T-cell (primary cell): ENCODE results near the gene CLEC18A. TPM values are rescaled to one million over a fixed set of nuclear protein-coding genes. Genes with fewer than 3 reads are reported as not detected.
"Not testable (repeated sequence)": the region's sequence is repeated elsewhere in the genome, so short reads cannot be mapped to it uniquely, and the experiment has no call there.

ENCODE experiments used
- ATAC-seq, 4 experiments: fragments of 200-7000 bp in 3 of 4; fragments of 150-1000 bp in 1 of 4; cut with Tn5 transposase; replicated peaks in 1 of 4; 1 replicate in 3 of 4; 2 replicates in 1 of 4; pipeline ENCODE4 v1.10.0; 2021; ENCODE audit warnings: moderate library complexity in 3 of 4, mild to moderate bottlenecking in 2 of 4, moderate number of reproducible peaks in 1 of 4
- CTCF ChIA-PET, 2 donors: fragments of 300-600 bp; sonication (Branson Sonifier 250); formaldehyde crosslinking; loops; one replicate each; lab custom pipeline; 2022; ENCODE audit warnings: antibody characterized with exemption in 2 of 2; lab: Charles Lee
- POLR2A ChIA-PET, 2 donors: fragments of 300-600 bp; sonication (Branson Sonifier 250); formaldehyde crosslinking; loops; one replicate each; lab custom pipeline; 2022; ENCODE audit warnings: antibody characterized with exemption in 2 of 2; lab: Charles Lee
- DNase-seq, 35 experiments: peaks; one replicate each; pipeline versions ENCODE4 v3.0.0 to v3.0.0-alpha.2; 2013 to 2023
- H3K27ac ChIP-seq: one replicate; pipeline ENCODE4 v1.5.1; 2013; ENCODE audit warnings: low read length
- H3K27me3 ChIP-seq, 2 experiments: replicated peaks in 1 of 2; 1 replicate in 1 of 2; 2 replicates in 1 of 2; pipeline versions ENCODE4 v1.6.1 to v1.7.0; 2013; ENCODE audit warnings: low read length in 1 of 2, mixed read lengths in 1 of 2; ENCODE audit not compliant: control insufficient read depth in 2 of 2, insufficient read depth in 2 of 2; ENCODE audit errors: extremely low read depth in 1 of 2
- H3K36me3 ChIP-seq, 2 donors: 1 replicate in 1 of 2; 2 replicates in 1 of 2; pipeline versions ENCODE4 v1.6.1 to v1.7.0; 2013; ENCODE audit warnings: low read length in 1 of 2; ENCODE audit not compliant: control insufficient read depth in 2 of 2, insufficient read depth in 1 of 2; ENCODE audit errors: extremely low read depth in 1 of 2
- H3K4me1 ChIP-seq, 2 experiments: 1 replicate in 1 of 2; 2 replicates in 1 of 2; pipeline versions ENCODE4 v1.6.1 to v1.7.0; 2013; ENCODE audit warnings: low read length in 2 of 2, mixed read lengths in 1 of 2; ENCODE audit not compliant: insufficient read depth in 2 of 2, control insufficient read depth in 1 of 2; ENCODE audit errors: extremely low read depth in 1 of 2
- H3K4me3 ChIP-seq, 2 donors: 1 replicate in 1 of 2; 2 replicates in 1 of 2; pipeline versions ENCODE4 v1.5.1 to v1.7.0; 2013; ENCODE audit warnings: mild to moderate bottlenecking in 2 of 2, low read length in 1 of 2, moderate library complexity in 1 of 2; ENCODE audit not compliant: control insufficient read depth in 1 of 2; ENCODE audit errors: extremely low read depth in 1 of 2
- H3K9me3 ChIP-seq: 2 replicates; pipeline ENCODE4 v1.7.0; 2013
- H3K27ac Mint-ChIP-seq, 2 donors: one replicate each; pipeline ENCODE4 v1.8.0; 2020 to 2021; ENCODE audit warnings: mild to moderate bottlenecking in 2 of 2, mixed read lengths in 2 of 2
- H3K27me3 Mint-ChIP-seq, 2 donors: one replicate each; pipeline ENCODE4 v1.8.0; 2021 to 2022; ENCODE audit warnings: mixed read lengths in 2 of 2
- H3K36me3 Mint-ChIP-seq: one replicate; pipeline ENCODE4 v1.8.0; 2021; ENCODE audit warnings: mixed read lengths
- H3K4me1 Mint-ChIP-seq, 3 donors: one replicate each; pipeline ENCODE4 v1.8.0; 2020 to 2022; ENCODE audit warnings: mixed read lengths in 3 of 3, mild to moderate bottlenecking in 1 of 3
- H3K4me3 Mint-ChIP-seq, 3 donors: one replicate each; pipeline ENCODE4 v1.8.0; 2020 to 2022; ENCODE audit warnings: mild to moderate bottlenecking in 3 of 3, mixed read lengths in 3 of 3, moderate library complexity in 3 of 3
- H3K9me3 Mint-ChIP-seq, 3 donors: one replicate each; pipeline ENCODE4 v1.8.0; 2020 to 2022; ENCODE audit warnings: mixed read lengths in 3 of 3
- WGBS: methylation state at CpG from one replicate; pipeline ENCODE4 v1.1.5; 2013; ENCODE audit warnings: missing lambda C conversion rate; ENCODE audit not compliant: insufficient coverage; 5-methylcytosine and 5-hydroxymethylcytosine counted together
- total RNA-seq, 35 experiments: library from RNA in 6 of 35; stranded (reverse) in 6 of 35; fragments of 120-200 nt in 1 of 35; gene quantifications; one replicate each; pipeline versions ENCODE4 v1.2.1 to v1.2.4 and lab custom pipeline; 2013 to 2026

The CLEC18A gene
- total RNA-seq, 5 donors from 2014 or later (not counting 1 experiment from before 2014, with no cell fraction given), result 2.0 to 3.7 (median 2.8) TPM

DNA sequence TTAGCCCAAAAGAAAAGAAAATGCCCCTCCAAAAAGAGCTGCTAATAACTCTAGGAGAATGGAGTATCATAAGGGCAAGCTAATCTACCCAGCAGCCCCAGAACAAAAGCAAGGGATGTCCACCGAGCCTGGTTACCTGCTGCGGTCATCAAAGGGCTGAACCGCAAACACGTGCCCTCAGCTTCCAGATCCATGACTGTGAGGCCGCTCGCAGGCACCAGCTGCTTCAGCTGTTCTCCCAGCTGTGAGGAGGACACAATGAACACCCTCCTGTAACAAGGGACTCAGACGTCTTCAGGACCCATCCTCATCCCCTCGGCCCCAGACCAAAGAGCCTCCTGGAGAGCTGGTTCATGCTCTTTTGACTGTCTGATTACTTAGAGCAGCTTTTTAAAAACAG is 59.5 kb downstream of the CLEC18A start:
- 96% methylated on average over 5 of the region's 8 CpGs for WGBS
- H3K36me3 Mint-ChIP-seq, result peaks cover 42% of the 10 kb centered on the region
- H3K27me3 Mint-ChIP-seq, H3K4me1 ChIP-seq, H3K4me3 ChIP-seq, H3K27ac Mint-ChIP-seq, H3K9me3 Mint-ChIP-seq, DNase-seq, ATAC-seq, H3K27me3 ChIP-seq, POLR2A ChIA-PET, H3K4me3 Mint-ChIP-seq, H3K4me1 Mint-ChIP-seq, H3K9me3 ChIP-seq, CTCF ChIA-PET, H3K27ac ChIP-seq, H3K36me3 ChIP-seq: not testable (repeated sequence)

DNA sequence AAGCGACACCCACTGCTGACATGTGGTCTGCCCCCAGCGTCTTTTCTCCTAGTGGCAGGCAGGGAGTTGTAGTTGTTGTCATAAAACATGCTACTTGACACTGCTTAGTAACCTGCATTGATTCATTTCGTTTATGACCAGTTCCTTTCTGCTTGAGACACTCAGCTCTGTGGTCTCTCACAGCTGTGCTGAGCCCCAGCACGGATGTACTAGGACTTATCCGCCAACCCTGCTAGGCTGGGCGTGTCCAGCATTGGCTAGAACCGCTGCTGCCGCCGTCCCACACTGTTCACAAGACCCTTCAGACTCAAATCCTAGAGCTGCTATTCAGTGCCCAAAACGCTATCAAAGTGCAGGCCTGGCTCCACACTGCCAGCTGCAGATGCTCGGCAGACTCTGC is 60.0 kb downstream of the CLEC18A start:
- H3K4me1 Mint-ChIP-seq, H3K36me3 ChIP-seq, DNase-seq, H3K27me3 ChIP-seq, H3K4me3 Mint-ChIP-seq, H3K27me3 Mint-ChIP-seq, POLR2A ChIA-PET, H3K9me3 ChIP-seq, H3K27ac ChIP-seq, ATAC-seq, H3K4me3 ChIP-seq, CTCF ChIA-PET, H3K27ac Mint-ChIP-seq, H3K4me1 ChIP-seq, H3K9me3 Mint-ChIP-seq: not testable (repeated sequence)
- peaks cover 45% of the 10 kb centered on the region for H3K36me3 Mint-ChIP-seq
- 96% methylated on average over 3 of the region's 11 CpGs for WGBS

DNA sequence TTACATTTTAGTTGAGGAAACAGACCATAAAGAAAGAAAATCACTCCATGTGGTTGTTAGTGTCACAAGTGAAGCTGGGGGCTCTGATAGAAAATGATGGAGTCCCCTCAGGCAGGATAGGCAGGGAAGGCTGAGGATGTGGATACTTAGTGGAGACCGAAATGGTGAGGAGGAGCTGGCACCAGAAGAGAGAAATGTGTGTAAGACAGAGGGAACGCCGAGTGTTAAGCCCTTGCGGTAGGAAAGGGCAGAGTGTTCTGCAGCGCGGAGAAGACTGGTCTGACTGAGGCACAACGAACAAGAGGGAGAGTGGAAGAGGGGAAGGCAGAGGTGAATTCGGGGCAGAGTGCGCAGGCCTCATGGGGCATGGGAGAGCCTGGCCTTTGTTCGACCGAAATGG is 61.2 kb downstream of the CLEC18A start:
- H3K4me1 Mint-ChIP-seq, H3K27me3 ChIP-seq, H3K27ac ChIP-seq, CTCF ChIA-PET, POLR2A ChIA-PET, H3K9me3 Mint-ChIP-seq, H3K27me3 Mint-ChIP-seq, H3K27ac Mint-ChIP-seq, DNase-seq, H3K4me3 Mint-ChIP-seq, H3K4me1 ChIP-seq, H3K9me3 ChIP-seq, ATAC-seq, H3K4me3 ChIP-seq: not testable (repeated sequence)
- 95% methylated on average over 11 of the region's 11 CpGs for WGBS
- peaks cover 42% of the 10 kb centered on the region for H3K36me3 Mint-ChIP-seq
- peaks cover 0 to 14% of the 10 kb centered on the region in 2 donors for H3K36me3 ChIP-seq

DNA sequence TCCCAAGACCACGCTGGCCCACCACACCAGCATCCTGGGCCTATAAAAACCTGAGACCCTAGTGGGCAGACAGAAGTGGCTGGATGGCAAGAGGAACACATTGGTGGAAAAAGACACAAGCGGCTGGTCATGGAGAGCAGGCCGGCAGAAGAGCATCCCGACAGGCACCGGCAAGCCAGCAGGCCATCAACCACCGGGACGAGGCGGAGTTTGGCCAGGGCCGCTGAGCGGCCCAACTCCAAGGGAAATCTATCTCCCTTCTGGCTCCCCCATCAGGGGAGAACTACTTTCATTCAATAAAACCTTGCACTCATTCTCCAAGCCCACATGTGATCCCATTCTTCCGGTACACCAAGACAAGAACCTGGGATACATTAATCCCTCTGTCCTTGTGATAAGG is 61.8 kb downstream of the CLEC18A start:
- H3K27me3 Mint-ChIP-seq, H3K4me1 ChIP-seq, ATAC-seq, CTCF ChIA-PET, H3K9me3 Mint-ChIP-seq, H3K4me3 ChIP-seq, POLR2A ChIA-PET, H3K27ac ChIP-seq, H3K4me3 Mint-ChIP-seq, H3K9me3 ChIP-seq, H3K27me3 ChIP-seq, DNase-seq, H3K4me1 Mint-ChIP-seq, H3K27ac Mint-ChIP-seq: not testable (repeated sequence)
- peaks cover 0 to 16% of the 10 kb centered on the region in 2 donors for H3K36me3 ChIP-seq
- peaks cover 47% of the 10 kb centered on the region for H3K36me3 Mint-ChIP-seq
- WGBS, result 92% methylated on average over 2 of the region's 11 CpGs

Other genes starting within 250 kb of the CLEC18A start
- gene NQO1, start 224.8 kb upstream of the CLEC18A start, total RNA-seq, result 1 to 10 TPM; 1.4 to 6.1 (median 4.1) TPM
- 10 to 100 TPM; 29.7 to 66.1 (median 60.9) TPM for gene NOB1, start 196.4 kb upstream of the CLEC18A start, total RNA-seq
- 10 to 100 TPM; 55.3 to 78.5 (median 66.4) TPM for gene WWP2, start 189.0 kb upstream of the CLEC18A start, total RNA-seq
- 10 to 100 TPM; 24.8 to 46.0 (median 31.9) TPM for gene PDPR, start 163.0 kb downstream of the CLEC18A start, total RNA-seq
- gene CLEC18C, start 222.5 kb downstream of the CLEC18A start, total RNA-seq, result 1 to 10 TPM; 1.2 to 2.1 (median 1.8) TPM